Measurements from ENCODE around the gene FAM184A.

GRCh38 chr6:119025793-119026192 lies 52.7 kb downstream of the FAM184A start:
- TF ChIP-seq CTCF (IDR thresholded peaks at IDR 0.05) = no peak
- TF ChIP-seq POLR2AphosphoS5 (IDR thresholded peaks at IDR 0.05; ENCODE audit: low read depth, low read length) = no peak
